ENCODE data around the gene SPIRE1. TPM values are rescaled to one million over a fixed set of nuclear protein-coding genes. Genes with fewer than 3 reads are reported as not detected.

SPIRE1 gene
- total RNA-seq, 1 experiment from 2014 or later: 26.1 TPM

DNA sequence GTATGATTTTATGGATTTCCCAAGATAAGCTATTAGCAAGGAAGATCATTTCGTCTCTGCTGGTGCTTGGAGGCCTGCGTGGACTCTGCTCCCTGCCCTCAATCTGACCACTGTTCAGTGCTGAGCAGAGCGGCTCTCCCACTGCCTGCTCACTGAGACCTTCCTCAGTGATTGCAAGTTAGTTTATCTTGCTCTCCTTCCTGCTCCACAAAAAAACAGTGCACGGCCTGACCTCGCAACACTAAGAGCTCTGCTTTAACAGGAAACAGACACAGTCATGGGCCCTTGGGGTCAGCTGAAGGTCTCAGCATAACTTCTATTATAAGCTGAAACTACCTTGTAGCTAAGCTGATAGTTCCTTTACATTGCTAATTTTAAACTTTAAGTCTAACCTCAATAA, 197.0 kb downstream of the SPIRE1 start:
- no peak for DNase-seq
- H3K79me2 ChIP-seq (ENCODE audit: low read depth): no peaks in the 10 kb centered on the region
- no peaks in the 10 kb centered on the region for H3K9me2 ChIP-seq (ENCODE audit: insufficient read depth)
- CTCF ChIA-PET: interaction anchor here (0.6 kb wide), 1 partner anchor 189 kb away, joined by 12 read pairs; no protein-coding TSS in a partner anchor
- no peaks in the 10 kb centered on the region for H3K36me3 ChIP-seq (ENCODE audit: low read depth)
- H3K27ac ChIP-seq: no peak overlapping the region
- no peaks in the 10 kb centered on the region for H4K20me1 ChIP-seq (ENCODE audit: insufficient read depth)
- TF ChIP-seq, protein P1, sequence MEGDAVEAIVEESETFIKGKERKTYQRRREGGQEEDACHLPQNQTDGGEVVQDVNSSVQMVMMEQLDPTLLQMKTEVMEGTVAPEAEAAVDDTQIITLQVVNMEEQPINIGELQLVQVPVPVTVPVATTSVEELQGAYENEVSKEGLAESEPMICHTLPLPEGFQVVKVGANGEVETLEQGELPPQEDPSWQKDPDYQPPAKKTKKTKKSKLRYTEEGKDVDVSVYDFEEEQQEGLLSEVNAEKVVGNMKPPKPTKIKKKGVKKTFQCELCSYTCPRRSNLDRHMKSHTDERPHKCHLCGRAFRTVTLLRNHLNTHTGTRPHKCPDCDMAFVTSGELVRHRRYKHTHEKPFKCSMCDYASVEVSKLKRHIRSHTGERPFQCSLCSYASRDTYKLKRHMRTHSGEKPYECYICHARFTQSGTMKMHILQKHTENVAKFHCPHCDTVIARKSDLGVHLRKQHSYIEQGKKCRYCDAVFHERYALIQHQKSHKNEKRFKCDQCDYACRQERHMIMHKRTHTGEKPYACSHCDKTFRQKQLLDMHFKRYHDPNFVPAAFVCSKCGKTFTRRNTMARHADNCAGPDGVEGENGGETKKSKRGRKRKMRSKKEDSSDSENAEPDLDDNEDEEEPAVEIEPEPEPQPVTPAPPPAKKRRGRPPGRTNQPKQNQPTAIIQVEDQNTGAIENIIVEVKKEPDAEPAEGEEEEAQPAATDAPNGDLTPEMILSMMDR (conservative IDR thresholded peaks at IDR 0.05): no peak
- TF ChIP-seq EZH2 (IDR thresholded peaks at IDR 0.05; ENCODE audit: low read depth): no peak
- H3F3A ChIP-seq (ENCODE audit: insufficient read depth, low read depth): peaks cover 7% of the 10 kb centered on the region; the same call in 1 of the 2 replicates
- H3K4me2 ChIP-seq: no peak overlapping the region
- no peak overlapping the region for H2AFZ ChIP-seq
- no peak overlapping the region for H3K4me3 ChIP-seq
- H3K27me3 ChIP-seq (ENCODE audit: insufficient read depth, low read depth): no peaks in the 10 kb centered on the region
- H3K4me1 ChIP-seq (replicated peaks; ENCODE audit: insufficient read depth): no peaks in the 10 kb centered on the region
- no peaks in the 10 kb centered on the region for H3K9me3 ChIP-seq (ENCODE audit: insufficient read depth, low read depth)
- intact Hi-C loops (cut with micrococcal nuclease; ENCODE audit: unreplicated experiment): no loop called here
- no TSS peak for BruUV-seq (replicated peaks)
- POLR2A ChIA-PET (ENCODE audit: unreplicated experiment): no interaction called here

- TF ChIP-seq, protein P1 (conservative IDR thresholded peaks at IDR 0.05): no peak
- no peak for TF ChIP-seq EZH2 (IDR thresholded peaks at IDR 0.05; ENCODE audit: low read depth)
- no peaks in the 10 kb centered on the region for H3K9me3 ChIP-seq (ENCODE audit: insufficient read depth, low read depth)
- no peak overlapping the region for H3K4me2 ChIP-seq
- H3K9me2 ChIP-seq (ENCODE audit: insufficient read depth): no peaks in the 10 kb centered on the region
- DNase-seq: no peak
- ChIA-PET CTCF (no interaction called here), POLR2A (ENCODE audit: unreplicated experiment) (no interaction called here)
- no peaks in the 10 kb centered on the region for H3K36me3 ChIP-seq (ENCODE audit: low read depth)
- peaks cover 7% of the 10 kb centered on the region; the same call in 1 of the 2 replicates for H3F3A ChIP-seq (ENCODE audit: insufficient read depth, low read depth)
- H3K4me1 ChIP-seq (replicated peaks; ENCODE audit: insufficient read depth): no peaks in the 10 kb centered on the region
- no peak overlapping the region for H3K4me3 ChIP-seq
- no peaks in the 10 kb centered on the region for H3K79me2 ChIP-seq (ENCODE audit: low read depth)
- no peak overlapping the region for H3K27ac ChIP-seq
- intact Hi-C loops (cut with micrococcal nuclease; ENCODE audit: unreplicated experiment): no loop called here
- H2AFZ ChIP-seq: no peak overlapping the region
- BruUV-seq (replicated peaks): no TSS peak
- no peaks in the 10 kb centered on the region for H3K27me3 ChIP-seq (ENCODE audit: insufficient read depth, low read depth)
- no peaks in the 10 kb centered on the region for H4K20me1 ChIP-seq (ENCODE audit: insufficient read depth)
Observed at GRCh38 chr18:12458771-12459170, 199.1 kb downstream of the SPIRE1 start.

DNA sequence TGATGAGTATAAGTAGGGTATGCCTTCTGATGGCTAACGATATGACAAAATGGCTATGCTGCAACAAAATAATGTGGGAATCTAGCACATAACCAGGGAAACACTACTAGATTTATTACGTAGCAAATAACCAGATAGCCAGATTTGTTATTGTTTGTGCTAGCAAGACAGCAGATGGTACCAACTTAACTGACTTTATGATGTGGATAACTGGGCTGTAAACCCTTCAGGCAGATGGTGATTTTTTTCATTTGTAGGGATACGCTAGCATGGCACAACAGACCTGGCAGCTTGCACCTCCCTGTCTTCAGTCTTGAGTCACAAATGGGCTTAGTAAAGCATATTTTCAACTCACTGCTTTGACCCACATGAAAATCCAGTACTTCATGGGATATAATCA, 201.5 kb downstream of the SPIRE1 start:
- no TSS peak for BruUV-seq (replicated peaks)
- H3K27ac ChIP-seq: no peak overlapping the region
- no peak overlapping the region for H2AFZ ChIP-seq
- H4K20me1 ChIP-seq (ENCODE audit: insufficient read depth): no peaks in the 10 kb centered on the region
- TF ChIP-seq EZH2 (IDR thresholded peaks at IDR 0.05; ENCODE audit: low read depth): no peak
- TF ChIP-seq, protein P1 (conservative IDR thresholded peaks at IDR 0.05): no peak
- DNase-seq: no peak
- H3K27me3 ChIP-seq (ENCODE audit: insufficient read depth, low read depth): no peaks in the 10 kb centered on the region
- no peak overlapping the region for H3K4me2 ChIP-seq
- H3K79me2 ChIP-seq (ENCODE audit: low read depth): no peaks in the 10 kb centered on the region
- POLR2A ChIA-PET (ENCODE audit: unreplicated experiment): no interaction called here
- no peaks in the 10 kb centered on the region for H3K9me2 ChIP-seq (ENCODE audit: insufficient read depth)
- peaks cover 10% of the 10 kb centered on the region; the same call in 1 of the 2 replicates for H3F3A ChIP-seq (ENCODE audit: insufficient read depth, low read depth)
- intact Hi-C loops (cut with micrococcal nuclease; ENCODE audit: unreplicated experiment): no loop called here
- CTCF ChIA-PET: no interaction called here
- no peaks in the 10 kb centered on the region for H3K9me3 ChIP-seq (ENCODE audit: insufficient read depth, low read depth)
- H3K36me3 ChIP-seq (ENCODE audit: low read depth): no peaks in the 10 kb centered on the region
- peaks cover 15% of the 10 kb centered on the region for H3K4me1 ChIP-seq (replicated peaks; ENCODE audit: insufficient read depth)
- H3K4me3 ChIP-seq: no peak overlapping the region

All from PC-9 (cell line).